NCI-H2196 treated with DMSO at 0.1 percent for 48 hours (cell line): ENCODE data around the gene NPFF.
"Not testable (repeated sequence)": the region's sequence is repeated elsewhere in the genome, so short reads cannot be mapped to it uniquely, and the experiment has no call there.

ENCODE experiments used
- DNase-seq: peaks from one replicate; lab custom pipeline; 2025; ENCODE audit not compliant: unreplicated experiment; lab: John Stamatoyannopoulos, UW

The NPFF gene

GRCh38 chr12:53496752-53497032 is 10.6 kb downstream of the NPFF start:
- DNase-seq: no peak

DNA sequence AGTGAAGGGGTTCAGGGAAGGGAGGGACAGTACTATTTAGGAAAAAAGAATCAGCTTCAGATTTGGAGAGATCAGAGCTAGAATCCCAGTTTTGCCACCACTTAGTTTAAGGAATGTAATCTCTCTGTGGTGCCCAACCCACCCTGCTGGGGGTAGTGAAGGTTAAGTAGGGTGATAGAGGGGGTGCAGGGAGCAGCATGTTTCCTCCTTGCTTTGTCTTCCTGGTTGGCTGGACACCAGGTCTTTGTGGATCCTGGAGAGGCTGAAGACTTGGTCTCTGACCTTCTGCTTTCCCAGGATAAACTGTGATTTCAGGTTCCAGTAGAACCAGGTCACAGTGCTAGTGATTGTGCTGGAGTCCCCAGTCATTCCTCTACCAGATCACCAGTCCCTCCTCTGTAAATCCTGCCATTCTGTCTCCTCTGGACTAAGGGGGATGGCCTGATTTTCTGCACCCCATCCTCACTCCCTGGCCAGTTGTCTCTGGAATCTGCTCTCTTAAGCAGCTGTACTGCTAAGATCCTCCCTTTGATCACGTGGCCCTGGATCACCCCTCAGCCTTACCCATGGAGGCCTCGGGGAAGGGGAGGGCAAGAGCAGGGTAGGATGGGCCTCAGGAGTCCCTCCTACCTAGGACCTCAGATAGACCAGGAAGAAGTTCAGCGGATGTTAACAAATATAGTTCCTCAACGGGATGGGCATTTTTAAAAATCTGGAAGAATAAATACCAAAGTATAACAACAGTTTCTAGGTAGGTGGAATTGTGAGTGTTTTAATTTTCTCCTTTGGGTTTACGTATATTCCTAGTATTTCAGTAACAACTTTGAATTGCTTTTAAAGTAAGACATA is 11.2 kb downstream of the NPFF start:
- no peak for DNase-seq

GRCh38 chr12:53493610-53494391 is 13.5 kb downstream of the NPFF start:
- no peak for DNase-seq

GRCh38 chr12:53492830-53493609 is 14.3 kb downstream of the NPFF start:
- DNase-seq: peak; percentile 83

DNA sequence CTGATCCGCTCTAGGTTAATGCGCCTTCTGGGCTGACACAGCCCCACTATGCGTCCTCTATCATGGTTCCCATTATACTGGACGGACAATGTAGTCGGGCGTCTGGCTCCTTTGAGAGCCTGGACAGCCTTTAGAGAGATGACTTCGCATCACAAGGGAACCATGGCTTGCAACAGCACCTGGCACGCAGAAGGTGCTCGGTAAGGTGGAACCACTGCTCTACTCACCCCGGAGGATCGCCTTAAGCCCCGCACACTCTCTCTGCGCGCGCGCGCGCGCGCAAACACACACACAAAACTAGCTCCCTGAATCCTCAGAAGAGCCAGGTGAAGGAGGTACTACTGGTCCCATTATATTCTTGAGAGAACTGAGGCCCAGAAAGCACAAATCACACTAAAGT is 15.1 kb downstream of the NPFF start:
- DNase-seq: no peak

DNA sequence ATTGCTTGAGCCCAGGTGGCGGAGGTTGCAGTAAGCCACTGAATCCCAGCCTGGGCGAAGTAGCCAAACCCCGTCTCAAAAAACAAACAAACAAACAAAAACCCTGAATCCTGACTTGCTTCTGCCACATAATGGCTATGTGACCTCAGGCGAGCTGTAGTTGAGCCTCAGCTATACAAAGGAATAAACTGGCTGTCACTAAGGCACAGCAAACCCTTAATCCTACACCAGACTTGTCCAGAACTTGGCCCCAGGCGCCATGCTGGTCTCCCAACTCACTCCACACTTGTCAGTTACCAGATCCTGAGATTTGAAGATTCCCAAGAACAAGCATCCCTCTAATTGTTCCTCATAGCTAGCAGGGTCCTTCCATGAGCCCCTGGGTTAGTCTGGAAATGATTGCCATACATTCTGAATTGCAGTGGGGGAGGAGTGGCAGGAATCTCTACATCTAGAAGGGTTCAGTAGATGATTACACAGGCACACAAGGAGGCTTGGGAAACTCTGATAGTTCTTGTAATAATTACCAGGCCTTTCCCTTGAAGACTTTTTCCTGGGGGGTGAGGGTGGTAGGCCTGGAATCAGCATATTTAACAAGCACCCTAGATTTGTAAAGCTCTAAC is 17.9 kb downstream of the NPFF start:
- no peak for DNase-seq

- DNase-seq: no peak
Observed at GRCh38 chr12:53486736-53487487, 20.4 kb downstream of the NPFF start.

GRCh38 chr12:53485955-53486735 is 21.1 kb downstream of the NPFF start:
- DNase-seq: no peak

GRCh38 chr12:53484686-53485575 is 22.4 kb downstream of the NPFF start:
- no peak for DNase-seq

- no peak for DNase-seq
Observed at GRCh38 chr12:53483979-53484377, 23.3 kb downstream of the NPFF start.

DNA sequence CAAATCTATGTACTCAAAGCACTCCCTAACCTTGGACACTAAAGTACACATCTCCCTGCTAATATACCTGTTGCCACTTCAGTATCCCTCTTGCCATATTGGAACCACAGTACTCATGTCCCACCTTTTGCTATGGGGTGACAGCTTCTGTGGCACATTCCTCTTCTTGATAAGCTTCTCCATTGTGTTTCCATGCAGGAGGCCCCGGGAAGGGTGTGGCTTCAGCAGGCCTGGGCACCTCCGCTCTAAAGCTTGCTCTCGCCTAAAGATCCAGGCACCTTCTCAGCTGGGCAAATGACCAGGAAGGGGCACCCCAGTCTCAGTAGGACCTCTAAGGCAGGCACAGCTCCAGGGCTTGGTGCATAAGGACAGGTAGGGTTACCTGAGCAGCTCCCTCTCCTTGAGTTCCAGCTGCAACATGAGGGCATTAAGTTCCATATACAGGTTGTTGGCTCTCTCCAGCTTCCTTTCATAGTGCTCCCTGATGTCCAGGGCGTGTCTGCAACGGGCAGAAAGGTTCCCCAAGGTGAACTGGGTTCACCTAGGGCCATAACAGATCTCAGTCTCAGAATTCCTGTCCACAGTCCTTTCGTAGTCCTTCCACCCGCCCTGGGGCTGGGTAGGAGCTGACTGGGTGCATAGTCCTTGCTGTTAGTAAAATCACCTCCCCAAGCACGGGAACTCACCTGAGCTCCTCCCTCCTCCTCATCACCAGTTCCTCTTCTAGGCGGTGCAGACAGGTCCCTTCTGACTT is 23.9 kb downstream of the NPFF start:
- DNase-seq: no peak

- no peak for DNase-seq
Observed at GRCh38 chr12:53482626-53483168, 24.6 kb downstream of the NPFF start.

DNA sequence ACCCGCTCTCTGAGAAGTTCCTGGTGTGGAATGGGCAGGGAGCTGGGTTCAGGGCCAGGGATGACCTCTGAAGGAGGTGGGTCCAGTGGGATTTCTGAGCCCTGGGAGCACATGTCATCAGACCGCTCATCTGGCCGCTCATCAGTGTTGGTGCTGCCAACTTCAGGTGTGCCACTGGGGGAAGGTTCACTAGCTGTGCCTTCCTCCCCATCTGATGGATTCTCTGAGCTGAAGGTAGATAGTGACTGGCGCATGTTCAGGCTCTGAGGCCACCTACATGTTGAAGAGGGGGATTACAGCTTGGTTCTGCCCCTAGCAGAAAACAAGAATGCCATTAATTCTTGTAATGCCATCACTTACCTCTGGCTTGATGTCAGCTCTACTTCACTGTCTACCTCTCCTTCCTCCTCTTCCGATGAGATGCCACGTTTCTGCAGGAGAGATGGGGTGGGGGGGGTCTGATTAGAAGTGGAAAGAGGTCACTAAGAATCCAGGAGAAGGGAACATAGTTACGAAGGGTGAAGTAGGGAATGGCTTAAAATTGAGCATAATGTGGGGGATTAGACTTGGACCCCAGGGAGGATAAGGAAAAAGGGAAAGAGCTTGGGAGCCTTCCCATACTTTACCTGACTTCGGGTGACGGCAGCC is 25.2 kb downstream of the NPFF start:
- DNase-seq: no peak

DNA sequence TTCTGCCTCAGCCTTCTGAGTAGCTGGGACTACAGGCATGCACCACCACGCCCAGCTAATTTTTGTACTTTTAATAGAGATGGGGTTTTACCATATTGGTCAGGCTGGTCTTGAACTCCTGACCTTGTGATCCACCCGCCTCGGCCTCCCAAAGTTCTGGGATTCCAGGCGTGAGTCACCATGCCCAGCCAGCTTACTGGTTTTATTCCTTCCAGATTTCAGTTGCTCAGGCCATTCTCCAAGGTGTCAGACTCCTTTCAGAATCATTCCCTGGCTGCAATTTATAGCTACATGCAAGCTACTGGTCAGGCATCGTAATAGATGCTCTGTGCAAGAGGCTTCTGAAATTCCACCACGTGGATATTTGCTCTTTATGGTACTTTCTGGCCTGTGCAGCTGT is 25.8 kb downstream of the NPFF start:
- DNase-seq: not testable (repeated sequence)

GRCh38 chr12:53480491-53481442 is 26.5 kb downstream of the NPFF start:
- DNase-seq: no peak

- no peak for DNase-seq
Observed at GRCh38 chr12:53479331-53479730, 28.0 kb downstream of the NPFF start.
